ENCODE measurements around the gene NT5DC3.

DNA sequence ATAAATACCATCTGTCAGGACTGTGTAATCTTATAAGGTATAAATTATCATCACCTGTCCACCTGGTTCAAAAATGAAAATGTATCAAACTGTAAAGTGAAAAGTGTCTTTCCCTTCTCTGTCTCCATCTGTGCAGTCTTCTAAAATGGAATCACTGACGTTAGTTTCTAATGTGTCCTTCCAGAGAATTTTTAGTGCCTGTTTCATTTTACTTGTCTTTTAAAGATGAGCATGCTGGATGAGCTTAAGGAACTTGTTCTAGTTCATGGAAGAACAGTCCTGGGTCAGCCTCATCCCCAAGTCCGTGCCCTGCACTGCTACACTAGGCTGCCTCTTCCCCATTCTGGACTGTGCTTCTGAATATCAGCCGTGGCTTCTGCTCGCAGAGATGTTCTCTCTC, 5.4 kb upstream of the NT5DC3 start:
- no peak for TF ChIP-seq POLR2A (IDR thresholded peaks at IDR 0.05; ENCODE audit: low read length)
- TF ChIP-seq FOXS1 (CRISPR knock-in tag; IDR thresholded peaks at IDR 0.05) = no peak
- TF ChIP-seq, protein P1, sequence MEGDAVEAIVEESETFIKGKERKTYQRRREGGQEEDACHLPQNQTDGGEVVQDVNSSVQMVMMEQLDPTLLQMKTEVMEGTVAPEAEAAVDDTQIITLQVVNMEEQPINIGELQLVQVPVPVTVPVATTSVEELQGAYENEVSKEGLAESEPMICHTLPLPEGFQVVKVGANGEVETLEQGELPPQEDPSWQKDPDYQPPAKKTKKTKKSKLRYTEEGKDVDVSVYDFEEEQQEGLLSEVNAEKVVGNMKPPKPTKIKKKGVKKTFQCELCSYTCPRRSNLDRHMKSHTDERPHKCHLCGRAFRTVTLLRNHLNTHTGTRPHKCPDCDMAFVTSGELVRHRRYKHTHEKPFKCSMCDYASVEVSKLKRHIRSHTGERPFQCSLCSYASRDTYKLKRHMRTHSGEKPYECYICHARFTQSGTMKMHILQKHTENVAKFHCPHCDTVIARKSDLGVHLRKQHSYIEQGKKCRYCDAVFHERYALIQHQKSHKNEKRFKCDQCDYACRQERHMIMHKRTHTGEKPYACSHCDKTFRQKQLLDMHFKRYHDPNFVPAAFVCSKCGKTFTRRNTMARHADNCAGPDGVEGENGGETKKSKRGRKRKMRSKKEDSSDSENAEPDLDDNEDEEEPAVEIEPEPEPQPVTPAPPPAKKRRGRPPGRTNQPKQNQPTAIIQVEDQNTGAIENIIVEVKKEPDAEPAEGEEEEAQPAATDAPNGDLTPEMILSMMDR (IDR thresholded peaks at IDR 0.05) = no peak
- TF ChIP-seq, protein P2, sequence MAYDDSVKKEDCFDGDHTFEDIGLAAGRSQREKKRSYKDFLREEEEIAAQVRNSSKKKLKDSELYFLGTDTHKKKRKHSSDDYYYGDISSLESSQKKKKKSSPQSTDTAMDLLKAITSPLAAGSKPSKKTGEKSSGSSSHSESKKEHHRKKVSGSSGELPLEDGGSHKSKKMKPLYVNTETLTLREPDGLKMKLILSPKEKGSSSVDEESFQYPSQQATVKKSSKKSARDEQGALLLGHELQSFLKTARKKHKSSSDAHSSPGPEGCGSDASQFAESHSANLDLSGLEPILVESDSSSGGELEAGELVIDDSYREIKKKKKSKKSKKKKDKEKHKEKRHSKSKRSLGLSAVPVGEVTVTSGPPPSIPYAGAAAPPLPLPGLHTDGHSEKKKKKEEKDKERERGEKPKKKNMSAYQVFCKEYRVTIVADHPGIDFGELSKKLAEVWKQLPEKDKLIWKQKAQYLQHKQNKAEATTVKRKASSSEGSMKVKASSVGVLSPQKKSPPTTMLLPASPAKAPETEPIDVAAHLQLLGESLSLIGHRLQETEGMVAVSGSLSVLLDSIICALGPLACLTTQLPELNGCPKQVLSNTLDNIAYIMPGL (CRISPR knock-in tag; IDR thresholded peaks at IDR 0.05; ENCODE audit: borderline replicate concordance) = no peak
- TF ChIP-seq, protein P3, sequence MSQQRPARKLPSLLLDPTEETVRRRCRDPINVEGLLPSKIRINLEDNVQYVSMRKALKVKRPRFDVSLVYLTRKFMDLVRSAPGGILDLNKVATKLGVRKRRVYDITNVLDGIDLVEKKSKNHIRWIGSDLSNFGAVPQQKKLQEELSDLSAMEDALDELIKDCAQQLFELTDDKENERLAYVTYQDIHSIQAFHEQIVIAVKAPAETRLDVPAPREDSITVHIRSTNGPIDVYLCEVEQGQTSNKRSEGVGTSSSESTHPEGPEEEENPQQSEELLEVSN (IDR thresholded peaks at IDR 0.05; ENCODE audit: borderline replicate concordance, low read depth) = no peak
- no peak for TF ChIP-seq MAFK (IDR thresholded peaks at IDR 0.05; ENCODE audit: partially characterized antibody)
- TF ChIP-seq, protein P4, sequence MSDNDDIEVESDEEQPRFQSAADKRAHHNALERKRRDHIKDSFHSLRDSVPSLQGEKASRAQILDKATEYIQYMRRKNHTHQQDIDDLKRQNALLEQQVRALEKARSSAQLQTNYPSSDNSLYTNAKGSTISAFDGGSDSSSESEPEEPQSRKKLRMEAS (IDR thresholded peaks at IDR 0.05) = no peak
- no peak for TF ChIP-seq PHF8 (IDR thresholded peaks at IDR 0.05; ENCODE audit: borderline replicate concordance, low read depth)
- TF ChIP-seq RNF2 (IDR thresholded peaks at IDR 0.05; ENCODE audit: borderline replicate concordance, low read depth) = no peak
- no peak for TF ChIP-seq ZSCAN20 (CRISPR knock-in tag; IDR thresholded peaks at IDR 0.05)
